NOMO-1 (cell line): ENCODE measurements around the gene TIMM29.
A peak's percentile ranks its signal among the peaks of the same experiment; 100 is the strongest.

ENCODE experiments used
- DNase-seq, 2 experiments: peaks; one replicate each; lab custom pipeline; 2025; ENCODE audit not compliant: unreplicated experiment in 2 of 2; lab: John Stamatoyannopoulos, UW

TIMM29 gene

DNA sequence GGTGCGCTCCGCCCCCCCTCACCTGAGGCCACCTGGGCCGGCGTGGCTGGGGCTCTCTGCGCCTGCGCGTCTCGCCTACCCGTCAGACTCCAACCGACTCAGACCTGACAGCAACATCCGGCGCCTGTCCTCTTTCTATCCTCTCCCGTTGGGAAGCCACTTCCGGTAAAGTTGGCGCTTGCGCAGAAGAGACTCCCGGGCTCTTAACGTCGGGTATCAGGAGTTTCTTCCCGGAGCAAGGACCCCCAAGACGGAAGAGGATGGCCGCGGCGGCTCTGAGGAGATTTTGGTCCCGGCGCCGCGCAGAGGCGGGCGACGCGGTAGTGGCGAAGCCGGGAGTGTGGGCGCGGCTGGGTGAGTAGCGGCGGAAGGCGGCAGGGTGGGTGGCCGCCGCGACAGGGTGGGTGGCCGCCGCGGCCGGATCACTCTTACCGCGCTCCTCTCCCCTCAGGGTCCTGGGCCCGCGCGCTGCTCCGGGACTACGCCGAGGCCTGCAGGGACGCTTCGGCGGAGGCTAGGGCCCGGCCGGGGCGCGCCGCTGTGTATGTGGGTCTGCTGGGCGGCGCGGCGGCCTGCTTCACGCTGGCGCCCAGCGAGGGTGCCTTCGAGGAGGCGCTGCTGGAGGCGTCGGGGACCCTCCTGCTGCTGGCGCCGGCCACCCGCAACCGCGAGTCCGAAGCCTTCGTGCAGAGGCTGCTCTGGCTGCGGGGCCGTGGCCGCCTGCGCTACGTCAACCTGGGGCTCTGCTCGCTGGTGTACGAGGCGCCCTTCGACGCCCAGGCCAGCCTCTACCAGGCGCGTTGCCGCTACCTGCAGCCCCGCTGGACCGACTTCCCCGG, at the start of gene TIMM29, which contains the start of gene YIPF2:
TIMM29 (plus strand) TSS at position 249 of the 839 bp plus-strand sequence; CDS start at position 261, 12 bp downstream.
YIPF2 (minus strand) TSS at position 77 of the 839 bp plus-strand sequence. CDS start 229 bp downstream, outside the sequence.
- DNase-seq: peak; percentile 90 to 97

DNA sequence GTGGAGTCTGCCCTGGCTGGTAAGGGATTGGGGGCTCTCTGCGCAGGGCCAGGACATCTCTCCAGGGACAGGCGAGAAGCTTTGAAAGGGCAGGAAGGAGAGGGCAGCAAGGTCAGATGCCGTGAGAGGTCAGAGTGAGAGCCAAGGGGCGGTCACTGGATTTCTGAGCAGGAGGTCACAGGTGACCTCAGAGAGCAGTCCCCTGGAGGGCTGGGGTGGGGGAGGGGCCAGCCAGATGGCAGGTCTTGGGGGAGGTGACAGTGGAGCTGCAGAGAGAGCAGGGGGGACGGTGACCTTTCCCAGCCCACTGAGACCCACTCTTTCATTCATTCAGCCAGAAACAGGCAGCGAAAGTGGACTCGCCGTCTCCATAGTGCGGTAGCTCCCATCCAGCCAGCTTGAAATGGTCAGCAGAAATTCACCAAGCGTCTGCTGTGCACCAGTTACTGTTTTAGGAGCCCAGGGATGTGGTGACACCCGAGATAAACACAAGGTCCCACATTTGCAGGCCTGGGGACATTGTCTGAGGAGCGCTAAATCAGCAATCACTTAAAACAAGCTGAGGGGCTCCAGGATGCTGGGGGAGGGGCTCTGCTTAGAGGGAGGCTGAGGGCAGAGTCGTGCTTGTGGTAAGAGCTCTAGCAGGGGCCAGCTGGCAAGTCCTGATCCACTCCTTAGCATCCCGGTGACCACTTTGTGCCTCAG, 47.1 kb upstream of the TIMM29 start:
- no peak for DNase-seq

DNA sequence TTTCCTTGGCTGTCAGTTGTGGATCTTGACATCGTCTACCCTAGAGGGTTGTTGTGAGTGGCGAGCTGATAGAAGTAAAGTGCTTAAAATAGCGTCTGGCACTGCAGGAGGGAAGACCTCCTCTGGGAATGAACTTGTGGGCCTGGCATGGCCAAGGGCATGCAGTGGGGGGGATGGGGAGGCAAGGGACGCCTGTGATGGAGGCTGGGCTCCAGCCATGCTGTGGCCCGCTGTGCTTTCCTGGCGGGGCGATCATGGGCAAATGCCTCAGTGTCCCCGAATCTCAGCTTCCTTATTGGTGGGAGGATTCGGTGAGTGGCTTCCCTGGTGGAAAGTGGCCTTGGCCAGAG, 46.5 kb upstream of the TIMM29 start:
- no peak for DNase-seq

DNA sequence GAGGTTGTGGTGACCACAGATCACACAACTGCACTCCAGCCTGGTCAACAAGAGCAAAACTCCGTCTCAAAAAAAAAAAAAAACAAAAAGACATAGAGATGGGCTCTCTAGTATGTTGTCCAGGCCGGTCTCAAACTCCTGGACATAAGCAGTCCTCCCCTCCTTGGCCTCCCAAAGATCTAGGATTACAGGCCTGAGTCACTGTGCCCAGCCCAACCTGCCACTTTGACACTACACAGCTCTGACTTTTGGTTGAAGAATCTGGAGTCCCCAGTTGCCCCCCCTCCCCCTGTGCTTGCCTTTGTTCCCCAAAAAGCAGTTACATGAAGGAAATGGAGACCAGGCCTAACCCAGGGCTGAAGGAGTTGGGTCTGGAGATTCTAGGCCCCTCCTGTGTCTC, 44.3 kb upstream of the TIMM29 start:
- DNase-seq: no peak

DNA sequence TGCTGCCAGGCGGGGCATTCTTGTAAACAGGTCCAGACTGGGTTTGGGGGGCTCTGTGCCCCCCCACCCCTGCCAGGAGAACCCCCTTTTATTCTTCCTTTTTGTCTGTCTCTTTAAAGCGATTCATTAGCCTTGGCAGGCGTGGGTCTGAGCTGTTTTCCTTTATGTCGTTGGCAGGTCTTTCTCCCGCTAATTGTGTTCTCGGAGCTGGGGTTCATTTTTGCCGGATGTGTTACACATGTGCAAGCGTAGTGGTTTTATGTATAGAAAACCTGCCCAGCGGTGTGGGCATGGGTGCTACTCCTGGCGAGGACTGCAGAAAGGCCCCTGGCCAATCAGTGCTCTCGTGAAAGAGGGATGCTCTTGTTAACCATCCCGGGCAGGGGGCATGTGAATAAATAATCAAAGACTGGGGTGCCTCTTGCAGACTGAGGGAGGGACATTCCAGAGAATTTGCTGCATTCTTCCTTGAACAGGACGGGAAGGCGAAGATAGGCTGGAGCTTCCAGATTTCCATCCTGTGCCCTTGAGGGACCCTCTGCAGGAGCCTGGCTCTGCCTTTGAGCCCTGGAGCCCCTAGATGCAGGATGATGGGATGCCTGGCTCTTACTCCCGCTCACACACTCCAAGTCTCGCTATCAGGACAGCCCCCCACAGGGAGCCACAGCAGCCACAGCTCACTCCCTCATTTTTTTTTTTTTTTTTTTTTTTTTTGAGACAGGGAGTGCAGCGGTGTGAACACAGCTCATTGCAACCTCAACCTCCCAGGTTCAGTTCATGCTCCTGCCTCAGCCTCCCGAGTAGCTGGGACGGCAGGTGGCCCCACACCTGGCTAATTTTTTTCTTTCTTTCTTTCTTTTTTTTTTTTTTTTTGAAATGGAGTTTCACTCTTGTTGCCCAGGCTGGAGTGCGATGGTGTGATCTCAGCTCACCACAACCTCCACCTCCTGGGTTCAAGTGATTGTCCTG, 43.1 kb upstream of the TIMM29 start:
- DNase-seq: no peak

DNA sequence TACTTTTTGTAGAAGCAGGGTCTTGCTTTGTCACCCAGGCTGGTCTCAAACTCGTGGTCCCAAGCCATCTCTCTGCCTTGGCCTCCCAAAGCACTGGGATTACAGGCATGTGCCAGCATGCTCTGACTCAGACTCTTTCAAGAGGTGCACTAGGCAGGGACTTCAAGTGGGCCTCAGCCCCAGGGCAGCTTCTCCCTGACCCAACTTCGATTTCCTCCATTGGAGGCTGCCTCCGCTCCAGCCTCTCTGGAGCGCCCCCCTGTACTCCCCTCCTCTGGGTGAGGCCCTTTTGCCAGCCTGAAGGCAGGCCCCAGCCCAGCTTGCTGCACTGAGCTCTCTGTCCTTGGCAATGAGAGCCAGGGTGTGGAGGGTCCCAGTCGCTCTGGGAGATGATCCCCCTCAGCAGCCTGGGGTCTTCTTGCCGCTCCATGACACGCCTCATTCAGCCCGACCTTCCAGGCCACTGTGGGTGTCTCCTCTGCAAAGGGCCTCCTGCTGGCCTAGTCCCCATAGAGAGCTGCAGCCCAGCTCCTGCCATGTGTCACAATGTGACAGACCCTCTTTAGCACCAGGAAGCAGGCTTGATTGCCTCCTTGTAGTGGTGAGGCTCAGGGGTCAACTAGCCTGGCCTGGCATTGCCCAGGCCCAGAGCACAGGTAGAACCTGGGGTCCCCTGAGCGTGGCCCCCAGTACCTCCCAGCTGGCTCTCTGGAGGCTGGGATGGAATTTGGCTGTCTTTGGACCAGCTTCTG, 40.8 kb upstream of the TIMM29 start:
- DNase-seq: no peak

DNA sequence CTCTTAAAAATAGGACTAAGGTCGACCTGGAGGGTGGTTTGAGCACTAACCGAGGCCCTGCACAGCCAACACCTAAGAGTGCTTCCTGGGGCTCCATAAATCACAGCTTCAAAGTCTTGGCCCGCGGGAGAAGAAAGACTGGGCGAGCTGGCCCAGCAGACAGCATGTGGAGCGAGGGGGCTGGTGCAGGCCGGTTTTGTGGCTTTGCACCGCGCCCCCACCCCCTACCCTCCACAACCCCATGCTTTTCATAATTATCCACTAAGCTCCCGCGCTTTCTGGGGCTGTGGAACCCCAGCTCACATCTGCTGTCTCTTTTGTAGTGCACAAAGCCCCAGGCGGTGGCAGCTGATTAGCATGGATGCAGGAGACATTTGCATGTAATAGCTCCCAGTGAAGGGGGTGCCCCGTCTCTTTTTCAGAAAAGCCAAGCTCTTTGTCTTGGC, 40.2 kb upstream of the TIMM29 start:
- no peak for DNase-seq

DNA sequence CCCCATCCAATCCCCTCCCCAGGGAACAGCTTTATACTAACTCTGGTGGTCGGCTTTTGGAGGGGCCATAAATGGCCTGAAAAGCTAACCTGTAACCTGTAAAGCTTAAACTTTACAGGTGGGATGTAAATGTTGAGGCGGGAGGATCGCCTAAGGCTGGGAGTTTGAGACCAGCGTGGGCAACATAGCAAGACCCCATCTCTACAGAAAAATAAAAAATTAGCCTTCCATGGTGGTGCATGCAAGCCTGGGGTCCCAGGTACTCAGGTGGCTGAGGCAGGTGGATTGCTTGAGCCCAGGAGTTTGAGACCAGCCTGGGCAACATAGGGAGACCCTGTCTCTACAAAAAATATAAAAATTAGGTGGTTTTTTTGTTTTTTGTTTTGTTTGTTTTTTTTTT, 38.7 kb upstream of the TIMM29 start:
- no peak for DNase-seq

DNA sequence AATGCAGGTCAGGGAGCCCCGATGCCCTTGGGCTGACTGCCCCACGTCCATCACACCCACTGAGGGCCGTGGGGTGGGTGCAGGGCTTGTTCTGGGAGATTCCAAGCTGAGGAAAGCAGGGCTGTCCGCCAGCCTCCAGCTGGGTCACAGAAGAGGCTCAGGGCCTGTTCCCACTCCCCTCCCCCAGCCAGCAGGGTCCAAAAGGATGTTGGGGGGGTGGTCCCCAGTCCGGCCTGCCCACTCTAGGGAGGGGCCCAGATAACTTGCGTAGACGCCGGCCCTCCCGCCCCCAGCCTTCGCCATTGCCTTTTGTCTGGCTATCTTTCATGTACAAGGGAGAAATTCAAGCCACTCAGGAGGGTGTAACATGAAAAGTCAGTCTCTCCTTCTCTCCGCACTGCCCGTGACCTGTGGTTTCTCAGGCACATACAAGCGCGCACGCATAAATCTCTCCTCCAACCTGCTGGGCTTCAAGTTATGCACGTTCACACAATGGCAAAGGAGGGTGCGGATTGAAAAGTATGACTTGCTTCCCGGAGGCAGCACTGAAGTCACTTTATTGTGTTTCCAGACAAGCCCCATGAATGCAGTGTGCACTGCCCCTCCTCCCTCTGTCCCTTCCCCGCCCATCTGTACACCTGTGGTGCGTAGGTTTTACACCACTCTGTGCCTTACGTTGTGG, 37.1 kb upstream of the TIMM29 start:
- DNase-seq: no peak

DNA sequence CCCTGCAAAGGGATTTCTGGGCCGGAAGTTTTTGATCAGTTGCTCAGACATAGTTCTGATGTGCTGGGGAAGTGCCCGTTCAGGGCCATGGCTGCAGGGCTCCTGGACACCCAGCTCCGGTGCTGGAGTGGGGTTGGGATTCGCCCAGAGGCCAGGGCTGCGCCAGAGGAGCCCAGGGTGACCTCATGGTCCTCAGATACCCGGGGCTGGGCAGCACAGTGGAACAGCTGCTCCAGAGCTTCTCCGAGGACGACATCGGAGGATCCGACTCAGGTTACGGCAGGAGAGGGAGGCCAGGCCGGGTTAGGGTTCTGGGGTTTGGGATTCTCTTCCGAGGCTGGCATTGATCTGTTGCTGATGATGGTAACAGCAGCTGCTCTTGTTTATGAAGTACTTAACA, 36.4 kb upstream of the TIMM29 start:
- no peak for DNase-seq

DNA sequence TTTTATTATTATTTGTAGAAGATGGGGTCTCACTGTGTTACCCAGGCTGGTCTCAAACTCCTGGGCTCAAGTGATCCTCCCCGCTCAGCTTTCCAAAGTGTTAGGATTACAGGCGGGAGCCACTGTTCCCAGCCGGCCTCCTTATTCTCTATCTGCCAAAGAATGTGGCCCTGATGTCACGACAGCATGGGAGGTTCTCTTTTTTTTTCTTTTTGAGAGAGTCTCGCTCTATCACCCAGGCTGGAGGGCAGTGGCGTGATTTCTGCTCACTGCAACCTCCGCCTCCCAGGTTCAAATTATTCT, 33.7 kb upstream of the TIMM29 start:
- no peak for DNase-seq

DNA sequence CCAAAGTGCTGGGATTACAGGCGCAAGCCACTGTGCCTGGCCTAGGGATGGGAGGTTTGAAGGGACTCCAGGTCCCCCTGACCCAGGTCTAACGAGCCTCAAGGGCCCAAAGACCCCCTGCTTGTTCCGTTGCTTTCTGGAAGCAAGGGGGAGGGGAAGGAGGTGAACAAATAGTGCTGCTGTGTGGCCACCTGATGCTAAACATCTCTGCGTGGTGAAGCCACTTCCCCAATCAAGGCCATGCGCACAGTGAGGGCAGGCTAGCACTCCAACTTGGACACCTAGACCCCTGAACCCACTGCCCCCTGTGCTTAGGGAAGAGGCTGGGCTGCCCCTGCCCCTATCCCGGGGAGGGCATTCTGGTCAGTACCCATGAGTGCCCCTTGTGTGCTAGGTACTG, 33.2 kb upstream of the TIMM29 start:
- DNase-seq: no peak

DNA sequence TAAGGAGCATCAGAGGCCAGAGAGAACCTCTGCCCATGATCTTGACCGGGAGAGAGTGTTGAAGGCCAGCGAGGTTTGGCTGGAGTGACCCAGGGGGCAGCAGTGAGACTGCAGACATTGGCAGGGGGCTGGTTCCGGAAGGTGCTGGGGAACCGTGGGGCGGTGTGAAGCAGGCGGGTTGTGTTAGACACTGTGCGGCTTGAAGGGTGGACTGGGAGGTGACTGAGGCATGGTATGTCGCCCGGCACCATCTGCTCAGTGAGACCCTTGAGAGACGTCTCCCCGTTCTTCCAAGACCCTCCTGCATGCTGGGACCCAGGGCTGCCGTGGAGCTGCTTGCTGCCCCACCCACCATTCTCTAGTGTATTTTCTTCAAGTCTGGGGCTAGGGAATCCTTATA, 32.7 kb upstream of the TIMM29 start:
- no peak for DNase-seq

DNA sequence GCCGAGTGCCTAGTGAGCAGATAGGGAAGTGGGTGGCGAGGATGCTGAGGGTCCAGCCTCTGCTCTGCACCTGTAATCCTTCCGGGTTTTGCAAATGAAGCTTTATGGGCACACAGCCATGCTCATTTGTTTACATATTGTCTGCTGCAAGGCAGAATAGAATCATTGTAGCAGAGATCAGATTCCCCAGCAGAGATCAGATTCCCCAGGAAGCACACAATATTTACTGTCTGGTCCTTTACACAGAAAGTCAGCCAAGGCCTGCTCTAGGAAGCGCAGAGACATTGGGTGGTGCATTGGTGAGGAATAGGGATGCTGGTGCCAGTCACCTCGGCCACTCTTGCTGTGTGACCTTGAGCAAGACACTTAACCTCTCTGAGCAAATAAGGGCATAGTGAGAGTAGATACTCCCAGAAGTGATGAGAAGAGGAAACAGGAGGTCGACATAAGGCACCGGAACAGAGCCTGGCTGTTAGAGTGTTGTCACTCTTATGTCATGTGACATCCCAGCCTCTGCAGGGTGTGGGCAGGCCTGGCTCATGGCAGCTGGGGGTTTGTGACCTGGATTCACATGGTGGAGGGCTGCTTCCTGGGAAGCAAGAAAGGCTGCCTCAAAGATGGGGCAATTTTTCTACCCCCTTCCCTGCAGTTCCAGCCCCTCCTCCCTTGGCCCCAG, 31.6 kb upstream of the TIMM29 start:
- no peak for DNase-seq

DNA sequence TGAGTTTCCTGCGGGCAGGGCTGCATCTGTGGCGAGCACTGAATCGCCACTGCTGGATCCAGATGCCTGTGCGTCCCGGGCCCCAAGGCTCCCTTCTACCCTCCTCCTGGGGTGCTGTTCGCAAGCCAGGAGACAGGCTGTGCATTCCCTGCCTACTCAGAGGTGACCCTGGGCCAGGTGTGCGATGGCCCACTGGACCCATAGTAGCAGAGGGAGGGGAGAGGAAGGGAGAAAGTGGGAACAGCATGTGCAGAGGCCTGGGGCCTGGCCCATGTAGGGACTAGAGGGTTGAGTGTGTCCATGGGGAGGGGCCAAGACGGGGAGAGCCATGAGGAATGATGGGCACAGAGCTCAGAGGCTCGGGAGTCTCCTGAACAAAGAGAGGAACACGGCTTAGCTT, 30.0 kb upstream of the TIMM29 start:
- DNase-seq: no peak

DNA sequence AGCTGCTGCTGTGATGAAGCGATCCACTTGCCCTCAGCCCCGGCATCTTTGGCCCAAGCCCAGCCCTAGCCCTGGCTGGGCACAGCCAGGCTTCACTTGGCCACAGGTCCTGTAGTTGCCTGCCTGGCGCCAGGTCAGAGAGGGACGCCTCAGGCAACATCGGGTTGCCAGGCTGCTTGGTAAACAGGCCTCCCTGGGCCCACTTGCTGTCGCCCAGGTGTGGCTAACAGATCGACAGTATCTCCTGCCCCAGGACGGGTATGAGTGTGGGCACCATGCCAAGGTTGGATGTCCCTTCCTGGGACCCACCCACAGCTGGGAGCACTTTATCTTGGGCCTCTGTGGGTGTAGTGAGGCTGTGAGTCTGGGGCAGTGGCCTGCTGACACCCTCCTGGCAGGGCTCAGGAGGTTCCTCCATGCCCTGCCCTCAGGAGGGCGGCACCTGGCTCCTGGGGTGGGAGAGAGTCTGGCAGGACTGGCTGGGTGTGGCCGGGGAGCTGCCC, 29.4 kb upstream of the TIMM29 start:
- DNase-seq: no peak

DNA sequence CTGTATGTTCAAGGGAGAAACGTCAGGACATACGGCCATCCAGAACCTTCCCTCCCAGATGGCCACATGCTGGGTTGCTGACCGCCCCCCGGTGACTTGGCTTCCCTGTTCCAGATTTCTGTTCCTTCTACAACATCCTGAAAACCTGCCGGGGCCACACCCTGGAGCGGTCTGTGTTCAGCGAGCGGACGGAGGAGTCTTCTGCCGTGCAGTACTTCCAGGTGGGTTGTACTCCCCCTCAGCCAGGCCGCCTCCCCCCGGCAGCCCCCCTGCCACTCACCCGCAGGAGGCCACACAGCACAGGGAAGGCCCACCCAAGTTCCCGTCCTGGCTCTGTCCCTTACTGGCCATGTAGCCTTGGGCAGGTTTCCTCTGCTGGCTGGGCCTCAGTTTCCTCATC, 20.7 kb upstream of the TIMM29 start:
- DNase-seq: no peak

DNA sequence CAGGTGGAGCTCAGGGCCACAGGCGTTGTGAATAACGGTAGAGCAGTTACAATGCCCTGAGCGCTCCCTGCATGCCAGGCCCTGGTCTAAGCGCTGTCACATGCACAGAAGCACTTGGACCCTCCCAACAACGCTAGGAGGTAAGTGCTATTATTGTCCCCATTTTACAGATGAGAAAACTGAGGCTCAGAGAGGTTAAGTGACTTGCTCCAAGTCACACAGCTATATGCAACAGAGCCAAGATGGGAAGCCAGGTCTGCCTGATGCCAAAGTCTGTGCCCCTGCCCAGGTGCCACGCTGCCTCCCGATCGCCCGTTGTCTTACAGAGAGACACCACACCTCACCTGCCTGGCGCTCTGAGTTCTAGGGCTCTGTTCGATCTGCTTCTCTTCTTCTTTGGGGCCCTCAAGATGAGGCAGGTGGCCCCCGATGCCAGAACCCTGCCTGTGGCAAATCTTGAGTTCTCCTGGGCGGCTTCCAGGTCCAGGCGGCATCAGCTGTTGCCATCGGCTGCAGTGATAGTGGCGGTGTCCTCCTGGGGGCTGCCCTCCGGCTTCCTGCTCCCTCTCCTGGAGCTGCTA, 20.1 kb upstream of the TIMM29 start:
- DNase-seq: no peak
